ENCODE measurements around the gene STOML2.
A peak's percentile ranks its signal among the peaks of the same experiment; 100 is the strongest.

The STOML2 gene

GRCh38 chr9:35070823-35071813, 31.8 kb downstream of the STOML2 start:
- no peaks in the 10 kb centered on the region for H3K9me3 ChIP-seq (ENCODE audit: low read length)
- peak overlapping the region; percentile 87 for H3K4me3 ChIP-seq (ENCODE audit: low read depth, low read length, poor library complexity, severe bottlenecking)
- no peaks in the 10 kb centered on the region for H3K9me2 ChIP-seq (ENCODE audit: low read depth, low read length)
- no peaks in the 10 kb centered on the region for H3K27me3 ChIP-seq (ENCODE audit: insufficient read depth, low read length)
- peaks cover 25% of the 10 kb centered on the region for H3K4me1 ChIP-seq (ENCODE audit: insufficient read depth, low read length, severe bottlenecking)
- no peaks in the 10 kb centered on the region for H3F3A ChIP-seq (ENCODE audit: insufficient read depth, low read length)
- no peaks in the 10 kb centered on the region for H4K20me1 ChIP-seq (ENCODE audit: insufficient read depth, low read length)
- peaks cover 43% of the 10 kb centered on the region for H3K79me2 ChIP-seq (ENCODE audit: insufficient read depth, low read length)
- peak overlapping the region; percentile 90 for H3K4me2 ChIP-seq (ENCODE audit: low read length)
- H3K36me3 ChIP-seq (ENCODE audit: insufficient read depth, low read length): peaks cover 72% of the 10 kb centered on the region
- H3K9ac ChIP-seq (ENCODE audit: low read length): peak overlapping the region; percentile 95
- no peak for TF ChIP-seq CTCF (IDR thresholded peaks at IDR 0.05; ENCODE audit: low read length)
- no peak for TF ChIP-seq EZH2 (IDR thresholded peaks at IDR 0.05; ENCODE audit: borderline replicate concordance, low read length)
- no peak overlapping the region for H2AFZ ChIP-seq (ENCODE audit: low read length)
- H3K27ac ChIP-seq (ENCODE audit: low read depth, low read length, poor library complexity, severe bottlenecking): peak overlapping the region; percentile 89

DNA sequence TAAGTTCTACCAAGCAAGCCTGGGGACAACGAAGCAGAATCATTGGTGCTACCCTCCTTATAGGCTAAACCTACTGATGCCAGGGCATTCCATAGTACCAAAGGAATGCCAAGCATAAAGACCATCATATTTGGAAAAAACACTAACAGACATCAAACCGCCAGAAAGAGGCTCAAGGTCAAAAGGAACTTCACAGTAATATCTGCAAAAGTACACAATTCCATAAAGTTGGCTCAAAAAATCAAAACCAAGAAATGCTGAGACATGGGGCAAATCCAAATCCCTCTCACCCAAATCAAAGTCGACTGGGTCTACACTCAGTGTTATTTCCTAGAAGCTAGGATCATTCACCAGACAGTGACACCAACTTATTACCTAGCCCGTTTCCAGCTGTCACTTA, 33.9 kb downstream of the STOML2 start:
- no peak for TF ChIP-seq CTCF (IDR thresholded peaks at IDR 0.05; ENCODE audit: low read length)
- no peak for TF ChIP-seq EZH2 (IDR thresholded peaks at IDR 0.05; ENCODE audit: borderline replicate concordance, low read length)
- Histone ChIP-seq H3K9ac (ENCODE audit: low read length) (no peak overlapping the region), H3K36me3 (ENCODE audit: insufficient read depth, low read length) (peaks cover 74% of the 10 kb centered on the region), H3K4me1 (ENCODE audit: insufficient read depth, low read length, severe bottlenecking) (peaks cover 25% of the 10 kb centered on the region), H3K27me3 (ENCODE audit: insufficient read depth, low read length) (no peaks in the 10 kb centered on the region), H3K79me2 (ENCODE audit: insufficient read depth, low read length) (peaks cover 43% of the 10 kb centered on the region), H4K20me1 (ENCODE audit: insufficient read depth, low read length) (no peaks in the 10 kb centered on the region), H3K9me3 (ENCODE audit: low read length) (no peaks in the 10 kb centered on the region), H3K4me3 (ENCODE audit: low read depth, low read length, poor library complexity, severe bottlenecking) (no peak overlapping the region), H3K4me2 (ENCODE audit: low read length) (no peak overlapping the region; the same call in 1 of the 2 replicates), H2AFZ (ENCODE audit: low read length) (no peak overlapping the region), H3K9me2 (ENCODE audit: low read depth, low read length) (no peaks in the 10 kb centered on the region), H3K27ac (ENCODE audit: low read depth, low read length, poor library complexity, severe bottlenecking) (no peak overlapping the region), H3F3A (ENCODE audit: insufficient read depth, low read length) (no peaks in the 10 kb centered on the region)

GRCh38 chr9:35067056-35067455, 35.9 kb downstream of the STOML2 start:
- peaks cover 43% of the 10 kb centered on the region for H3K79me2 ChIP-seq (ENCODE audit: insufficient read depth, low read length)
- H3K9me2 ChIP-seq (ENCODE audit: low read depth, low read length): no peaks in the 10 kb centered on the region
- H3K36me3 ChIP-seq (ENCODE audit: insufficient read depth, low read length): peaks cover 85% of the 10 kb centered on the region
- no peak overlapping the region for H3K4me3 ChIP-seq (ENCODE audit: low read depth, low read length, poor library complexity, severe bottlenecking)
- no peaks in the 10 kb centered on the region for H3K9me3 ChIP-seq (ENCODE audit: low read length)
- TF ChIP-seq CTCF (IDR thresholded peaks at IDR 0.05; ENCODE audit: low read length) (no peak), EZH2 (IDR thresholded peaks at IDR 0.05; ENCODE audit: borderline replicate concordance, low read length) (no peak)
- H2AFZ ChIP-seq (ENCODE audit: low read length): no peak overlapping the region
- H3K27ac ChIP-seq (ENCODE audit: low read depth, low read length, poor library complexity, severe bottlenecking): no peak overlapping the region
- H3K4me1 ChIP-seq (ENCODE audit: insufficient read depth, low read length, severe bottlenecking): peaks cover 20% of the 10 kb centered on the region
- H3K4me2 ChIP-seq (ENCODE audit: low read length): no peak overlapping the region
- no peaks in the 10 kb centered on the region; the same call in 1 of the 2 replicates for H4K20me1 ChIP-seq (ENCODE audit: insufficient read depth, low read length)
- H3F3A ChIP-seq (ENCODE audit: insufficient read depth, low read length): no peaks in the 10 kb centered on the region
- no peaks in the 10 kb centered on the region for H3K27me3 ChIP-seq (ENCODE audit: insufficient read depth, low read length)
- no peak overlapping the region for H3K9ac ChIP-seq (ENCODE audit: low read length)
